Endothelial cell of umbilical vein (primary cell): ENCODE results near the gene GSPT1. TPM values are rescaled to one million over a fixed set of nuclear protein-coding genes. Genes with fewer than 3 reads are reported as not detected.

ENCODE experiments used
- BruUV-seq: library from RNA; stranded (reverse); fragments of 400-500 nt; replicated peaks from 2 replicates; lab custom pipeline; 2021; lab: Mats Ljungman, UMichigan
- CTCF ChIA-PET: fragments of 300-600, 350-600 bp; sonication (Branson Sonifier 250); formaldehyde crosslinking; loops from one replicate; lab custom pipeline; 2021; ENCODE audit warnings: antibody characterized with exemption, inconsistent platforms; lab: Charles Lee
- POLR2A ChIA-PET: fragments of 300-600, 350-600 bp; sonication (Branson Sonifier 250); formaldehyde crosslinking; loops from one replicate; lab custom pipeline; 2021; ENCODE audit warnings: antibody characterized with exemption, inconsistent platforms; lab: Charles Lee
- DNase-seq: peaks from one replicate; pipeline ENCODE4 v3.0.0-alpha.2; 2011; ENCODE audit warnings: low read depth, low spot score
- FAIRE-seq: peaks from 2 replicates; lab custom pipeline; 2011; peaks lifted over from hg19 to GRCh38; lab: Jason Lieb, UNC
- H2AFZ ChIP-seq: 2 replicates; pipeline ENCODE4 v1.6.0; 2012; ENCODE audit warnings: low read depth, low read length, control low read depth, inconsistent platforms
- H3K27ac ChIP-seq: 2 replicates; pipeline ENCODE4 v1.5.1; 2011; ENCODE audit warnings: low read depth, mild to moderate bottlenecking, control low read depth, low read length, moderate library complexity; ENCODE audit not compliant: insufficient read depth
- H3K27me3 ChIP-seq, 2 experiments: 2 replicates each; pipeline versions ENCODE4 v1.6.0 to v1.6.1; 2011; ENCODE audit warnings: low read length in 2 of 2, mixed read lengths in 1 of 2; ENCODE audit not compliant: control insufficient read depth in 2 of 2, insufficient read depth in 2 of 2
- H3K36me3 ChIP-seq, 2 experiments: 2 replicates in 1 of 2; 3 replicates in 1 of 2; pipeline ENCODE4 v1.5.1; 2011; ENCODE audit warnings: low read length in 2 of 2, mild to moderate bottlenecking in 1 of 2, moderate library complexity in 1 of 2; ENCODE audit not compliant: control insufficient read depth in 2 of 2, insufficient read depth in 2 of 2; ENCODE audit errors: extremely low read depth in 1 of 2
- H3K4me1 ChIP-seq: 3 replicates; pipeline ENCODE4 v1.5.1; 2011; ENCODE audit warnings: mild to moderate bottlenecking, low read length; ENCODE audit not compliant: control insufficient read depth, insufficient read depth; ENCODE audit errors: extremely low read depth
- H3K4me2 ChIP-seq: 2 replicates; pipeline ENCODE4 v1.6.1; 2011; ENCODE audit warnings: low read length, control low read depth, mixed read lengths; ENCODE audit not compliant: insufficient read depth
- H3K4me3 ChIP-seq, 3 experiments: fragments of 200-600 bp in 1 of 3; sonication (generic), shearing (Covaris generic) in 1 of 3; replicated peaks in 1 of 3; 2 replicates each; pipeline ENCODE4 v1.5.1; 2011 to 2016; ENCODE audit warnings: control low read depth in 3 of 3, low read length in 3 of 3, mild to moderate bottlenecking in 2 of 3, inconsistent platforms in 1 of 3, low read depth in 1 of 3, moderate library complexity in 1 of 3; ENCODE audit not compliant: insufficient read depth in 1 of 3
- H3K79me2 ChIP-seq: 2 replicates; pipeline ENCODE4 v1.6.0; 2012; ENCODE audit warnings: low read length, inconsistent platforms; ENCODE audit not compliant: control insufficient read depth, insufficient read depth
- H3K9ac ChIP-seq: replicated peaks from 2 replicates; pipeline ENCODE3; 2011; ENCODE audit warnings: low read length, control low read depth; ENCODE audit not compliant: insufficient read depth; ENCODE audit errors: extremely low read depth
- H3K9me1 ChIP-seq: replicated peaks from 3 replicates; pipeline ENCODE4 v1.6.0; 2011; ENCODE audit warnings: mild to moderate bottlenecking, low read length; ENCODE audit not compliant: control insufficient read depth, insufficient read depth; ENCODE audit errors: extremely low read depth
- H3K9me3 ChIP-seq: replicated peaks from 2 replicates; pipeline ENCODE4 v1.5.1; 2012; ENCODE audit warnings: low read length, inconsistent platforms; ENCODE audit not compliant: control insufficient read depth, insufficient read depth
- H4K20me1 ChIP-seq: replicated peaks from 2 replicates; pipeline ENCODE3; 2011; ENCODE audit warnings: mild to moderate bottlenecking, low read length; ENCODE audit not compliant: control insufficient read depth, insufficient read depth; ENCODE audit errors: extremely low read depth
- EZH2 ChIP-seq: IDR thresholded peaks from 2 replicates; pipeline ENCODE4 v1.6.1; 2012; ENCODE audit warnings: borderline replicate concordance, low read depth, mild to moderate bottlenecking, moderate library complexity, low read length, inconsistent platforms; ENCODE audit not compliant: severe bottlenecking
- FOS ChIP-seq: IDR thresholded peaks from 2 replicates; pipeline ENCODE4 v1.6.1; 2011; ENCODE audit warnings: mild to moderate bottlenecking, low read length, moderate library complexity, borderline replicate concordance; ENCODE audit not compliant: insufficient read depth
- GATA2 ChIP-seq: IDR thresholded peaks from 2 replicates; pipeline ENCODE4 v1.7.0; 2011; ENCODE audit warnings: low read depth, mild to moderate bottlenecking, moderate library complexity, mixed read lengths, low read length; ENCODE audit not compliant: insufficient read length, insufficient read depth
- JUN ChIP-seq: IDR thresholded peaks from 2 replicates; pipeline ENCODE4 v1.6.1; 2011; ENCODE audit warnings: borderline replicate concordance, low read depth; ENCODE audit not compliant: insufficient read length, insufficient read depth
- MAX ChIP-seq: IDR thresholded peaks from 2 replicates; pipeline ENCODE4 v1.6.1; 2011; ENCODE audit not compliant: insufficient read depth, insufficient read length
- MYC ChIP-seq: IDR thresholded peaks from one replicate; pipeline ENCODE4 v1.6.1; 2011; ENCODE audit warnings: mild to moderate bottlenecking, low read depth, low read length
- POLR2A ChIP-seq: IDR thresholded peaks from 2 replicates; pipeline ENCODE4 v1.6.1; 2012; ENCODE audit warnings: low read depth, mild to moderate bottlenecking, control low read depth, low read length
- POLR2AphosphoS5 ChIP-seq: IDR thresholded peaks from 2 replicates; pipeline ENCODE4 v1.6.1; 2012; ENCODE audit warnings: low read depth, mild to moderate bottlenecking, control low read depth, low read length, moderate library complexity; ENCODE audit not compliant: insufficient read depth
- dilution Hi-C: fragments of 300-500 bp; cut with MboI; formaldehyde crosslinking; loops from one replicate; pipeline ENCODE4 v1.15.0; 2019; ENCODE audit warnings: low sequenced_read_pairs; ENCODE audit not compliant: extremely low pct_ligation_motif_present
- intact Hi-C: fragments of 100-400 bp; cut with micrococcal nuclease; formaldehyde crosslinking; loops from one replicate; pipeline ENCODE4 v1.10.0; 2022
- polyA plus RNA-seq, 4 experiments: library from polyadenylated mRNA; depleted of rRNA in 3 of 4; stranded (reverse) in 3 of 4; unstranded in 1 of 4; fragments of >200 nt; gene quantifications; 2 replicates each; pipeline versions ENCODE4 v1.2.1 to v1.2.3, GENCODE V29; 2011 to 2012; ENCODE audit warnings: missing spikeins in 1 of 4
- total RNA-seq: library from RNA; stranded (reverse); gene quantifications from 2 replicates; pipeline ENCODE4 v1.2.3, GENCODE V29; 2021

The GSPT1 gene
- total and polyA plus RNA-seq, 2 donors (not counting 3 experiments of a cell fraction or from before 2014, with no cell fraction given): 40.3 to 152 TPM

DNA sequence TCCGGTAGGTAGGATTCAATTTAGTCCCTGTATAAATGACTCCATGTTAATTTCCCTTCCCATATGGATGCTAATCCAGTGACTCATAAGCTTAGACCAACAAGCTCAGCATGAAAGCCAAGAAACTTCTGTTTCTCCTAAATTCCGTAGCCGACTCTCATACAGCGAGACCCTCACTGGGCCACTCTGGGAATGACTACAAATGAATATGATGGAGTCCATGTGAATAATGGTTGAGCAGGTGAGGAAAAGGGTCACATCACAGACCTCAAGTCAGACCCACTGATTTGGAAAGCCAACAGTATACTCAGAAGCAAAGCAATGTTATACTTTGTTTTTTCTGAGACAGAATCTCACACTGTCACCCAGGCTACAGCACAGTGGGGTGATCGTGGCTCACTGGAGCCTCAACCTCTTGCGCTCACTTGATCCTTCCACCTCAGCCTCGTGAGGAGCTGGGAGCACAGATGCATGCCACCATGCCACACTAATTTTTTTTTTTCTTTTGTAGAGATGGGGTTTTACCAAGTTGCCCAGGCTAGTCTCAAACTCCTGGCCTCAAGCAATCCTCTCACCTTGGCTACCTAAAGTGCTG, 79.0 kb downstream of the GSPT1 start:
- Histone ChIP-seq H2AFZ (no peak overlapping the region), H4K20me1 (no peaks in the 10 kb centered on the region), H3K4me3 (no peak overlapping the region), H3K27me3 (no peaks in the 10 kb centered on the region), H3K36me3 (peaks cover 29 to 31% of the 10 kb centered on the region in 2 experiments), H3K9ac (no peak overlapping the region), H3K9me1 (no peaks in the 10 kb centered on the region), H3K4me2 (no peak overlapping the region), H3K79me2 (no peaks in the 10 kb centered on the region), H3K9me3 (no peaks in the 10 kb centered on the region), H3K27ac (peak overlapping the region; percentile 48), H3K4me1 (peaks cover 11% of the 10 kb centered on the region)
- TF ChIP-seq POLR2AphosphoS5: no peak
- no TSS peak for BruUV-seq
- intact Hi-C loops: no loop called here
- dilution Hi-C loops: no loop called here
- POLR2A ChIA-PET: no interaction called here
- CTCF ChIA-PET: interaction anchor here (1.0 to 2.1 kb wide), 3 partner anchors 40 to 440 kb away, joined by 3 to 7 read pairs (median 5); partner anchors contain the start of gene ZC3H7A
- DNase-seq: peak; percentile 36
- peak; percentile 66 for FAIRE-seq

DNA sequence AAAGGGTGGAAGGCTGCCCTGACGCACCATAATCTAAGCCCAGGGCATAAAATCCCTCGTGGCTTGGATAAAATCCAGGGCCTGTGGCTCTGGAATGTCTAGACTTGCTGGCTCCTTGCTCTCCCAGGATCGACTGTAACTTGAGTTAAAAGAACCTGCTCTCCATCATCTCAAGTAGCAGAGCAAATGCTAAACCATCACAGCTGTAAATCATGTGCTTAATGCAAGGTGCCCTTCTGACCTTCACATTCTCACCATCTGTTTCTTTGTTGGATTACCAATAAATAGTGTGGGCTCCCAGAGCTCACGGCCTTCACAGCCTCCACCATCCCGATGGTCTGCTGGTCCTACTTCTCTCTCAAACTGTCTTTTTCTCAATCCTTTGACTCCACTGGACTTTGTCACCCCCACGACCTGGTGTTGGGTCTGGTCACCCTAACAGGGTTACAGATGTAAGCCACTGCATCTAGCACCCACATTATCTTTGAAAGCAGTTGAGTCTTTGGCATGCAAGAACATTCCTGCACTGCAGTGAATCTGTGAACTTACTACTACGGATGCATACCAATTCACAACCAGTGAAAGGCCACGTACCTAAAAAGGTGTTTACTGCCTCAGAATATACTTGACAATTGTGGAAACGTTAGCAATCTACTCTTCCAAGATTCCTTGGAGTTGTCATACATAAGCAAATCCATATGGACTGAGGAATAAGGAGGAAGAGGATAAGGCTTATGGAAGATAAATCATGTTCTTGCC, 79.7 kb downstream of the GSPT1 start:
- DNase-seq (no peak), FAIRE-seq (no peak)
- peaks cover 11% of the 10 kb centered on the region for H3K4me1 ChIP-seq
- peaks cover 22 to 30% of the 10 kb centered on the region in 2 experiments for H3K36me3 ChIP-seq
- CTCF ChIA-PET: interaction anchor here (1.0 to 2.1 kb wide), 4 partner anchors 39 to 440 kb away, joined by 3 to 7 read pairs (median 5); partner anchors contain the start of gene ZC3H7A
- no peak overlapping the region for H3K4me3 ChIP-seq
- H2AFZ ChIP-seq: no peak overlapping the region
- intact Hi-C loops: no loop called here
- H3K9me3 ChIP-seq: no peaks in the 10 kb centered on the region
- no peaks in the 10 kb centered on the region for H3K79me2 ChIP-seq
- no peaks in the 10 kb centered on the region for H3K9me1 ChIP-seq
- H3K27ac ChIP-seq: peak overlapping the region; percentile 48
- no TSS peak for BruUV-seq
- POLR2A ChIA-PET: no interaction called here
- no peak overlapping the region for H3K4me2 ChIP-seq
- H3K27me3 ChIP-seq: no peaks in the 10 kb centered on the region
- dilution Hi-C loops: no loop called here
- no peak overlapping the region for H3K9ac ChIP-seq
- TF ChIP-seq EZH2 (no peak), GATA2 (no peak), MAX (no peak), POLR2A (peak; percentile 4), MYC (no peak), JUN (no peak), FOS (no peak)
- no peaks in the 10 kb centered on the region for H4K20me1 ChIP-seq
